GM12878 (cell line): Measurements from ENCODE around the gene CIRBP. TPM values are rescaled to one million over a fixed set of nuclear protein-coding genes. Genes with fewer than 3 reads are reported as not detected.

ENCODE experiments used
- ATAC-seq: fragments of 200-7000 bp; cut with Tn5 transposase; 3 replicates; pipeline ENCODE4 v1.9.1; 2020; ENCODE audit warnings: mild to moderate bottlenecking, moderate library complexity
- BruUV-seq: library from RNA; stranded (reverse); fragments of 400-500 nt; replicated peaks from 2 replicates; lab custom pipeline; 2021; lab: Mats Ljungman, UMichigan
- CTCF ChIA-PET: fragments of 300-600 bp; sonication (Branson Sonifier 250); formaldehyde crosslinking; extraction: SDS; loops from one replicate; lab custom pipeline; 2021; ENCODE audit warnings: inconsistent platforms; lab: Yijun Ruan, JAX
- POLR2A ChIA-PET: fragments of 350-600 bp; formaldehyde crosslinking; extraction: SDS; loops from one replicate; lab custom pipeline; 2021; ENCODE audit warnings: inconsistent platforms; lab: Charles Lee
- RAD21 ChIA-PET: fragments of 300-600 bp; sonication (Branson Sonifier 250); formaldehyde crosslinking; loops from one replicate; lab custom pipeline; 2023; ENCODE audit warnings: antibody characterized with exemption; ENCODE audit not compliant: unreplicated experiment; lab: Charles Lee
- SMC1A ChIA-PET: fragments of 300-600 bp; sonication (Branson Sonifier 250); formaldehyde crosslinking; loops from one replicate; lab custom pipeline; 2023; ENCODE audit not compliant: unreplicated experiment, uncharacterized antibody; lab: Charles Lee
- DNase-seq: peaks from one replicate; pipeline ENCODE4 v3.0.0-alpha.2; 2011; ENCODE audit warnings: low read depth, low spot score
- FAIRE-seq: peaks from 3 replicates; lab custom pipeline; 2011; peaks lifted over from hg19 to GRCh38; lab: Jason Lieb, UNC
- H2AFZ ChIP-seq: 2 replicates; pipeline ENCODE4 v1.6.0; 2011; ENCODE audit warnings: low read depth, low read length, control low read depth; ENCODE audit not compliant: control insufficient read depth
- H3K27ac ChIP-seq: 2 replicates; pipeline ENCODE4 v1.5.1; 2011; ENCODE audit warnings: control low read depth; ENCODE audit not compliant: control insufficient read depth, insufficient read depth
- H3K27me3 ChIP-seq, 2 experiments: replicated peaks in 1 of 2; 2 replicates each; pipeline versions ENCODE4 v1.6.0 to v1.6.1; 2011; ENCODE audit warnings: low read length in 1 of 2; ENCODE audit not compliant: control insufficient read depth in 2 of 2, insufficient read depth in 2 of 2
- H3K36me3 ChIP-seq, 2 experiments: 2 replicates each; pipeline ENCODE4 v1.5.1; 2011; ENCODE audit warnings: low read length in 1 of 2; ENCODE audit not compliant: control insufficient read depth in 2 of 2, insufficient read depth in 2 of 2
- H3K4me1 ChIP-seq: 2 replicates; pipeline ENCODE4 v1.6.1; 2011; ENCODE audit warnings: mild to moderate bottlenecking, low read length, moderate library complexity, mixed read lengths; ENCODE audit not compliant: control insufficient read depth, insufficient read depth
- H3K4me2 ChIP-seq: 2 replicates; pipeline ENCODE4 v1.6.0; 2011; ENCODE audit warnings: control low read depth; ENCODE audit not compliant: control insufficient read depth, insufficient read depth
- H3K4me3 ChIP-seq: fragments of 200-600 bp; sonication (generic); 2 replicates; pipeline ENCODE4 v1.5.1; 2016
- H3K79me2 ChIP-seq: 2 replicates; pipeline ENCODE4 v1.6.0; 2011; ENCODE audit warnings: low read length; ENCODE audit not compliant: control insufficient read depth, insufficient read depth
- H3K9ac ChIP-seq: 2 replicates; pipeline ENCODE4 v1.8.0; 2011; ENCODE audit warnings: low read length, control low read depth, mixed read lengths; ENCODE audit not compliant: control insufficient read depth, insufficient read depth
- H3K9me3 ChIP-seq: replicated peaks from 3 replicates; pipeline ENCODE4 v1.5.1; 2011; ENCODE audit warnings: mild to moderate bottlenecking, low read length; ENCODE audit not compliant: control insufficient read depth, insufficient read depth
- H4K20me1 ChIP-seq: 2 replicates; pipeline ENCODE4 v1.6.0; 2011; ENCODE audit not compliant: control insufficient read depth, insufficient read depth
- CEBPB ChIP-seq, 2 experiments: fragments of 150-350 bp in 1 of 2; IDR thresholded peaks; 2 replicates each; pipeline ENCODE4 v1.6.1; 2012 to 2014; ENCODE audit warnings: low read depth in 2 of 2, low read length in 2 of 2, borderline replicate concordance in 1 of 2, inconsistent platforms in 1 of 2
- ESRRA ChIP-seq: IDR thresholded peaks from 2 replicates; pipeline ENCODE4 v1.6.1; 2012; ENCODE audit warnings: mild to moderate bottlenecking, low read length, improper control_type of control experiment
- MXI1 ChIP-seq: fragments of 150-350 bp; IDR thresholded peaks from 2 replicates; pipeline ENCODE4 v1.6.1; 2011; ENCODE audit warnings: low read depth, mild to moderate bottlenecking, inconsistent platforms, low read length, improper control_type of control experiment
- NFXL1 ChIP-seq: fragments of 450-650 bp; IDR thresholded peaks from 2 replicates; pipeline ENCODE4 v1.6.1; 2017; ENCODE audit warnings: antibody characterized with exemption, mild to moderate bottlenecking, borderline replicate concordance
- NFYB ChIP-seq: IDR thresholded peaks from 2 replicates; pipeline ENCODE4 v1.6.1; 2011; ENCODE audit warnings: low read depth, mild to moderate bottlenecking, low read length, improper control_type of control experiment, moderate library complexity; ENCODE audit not compliant: insufficient read depth
- NR2C1 ChIP-seq: fragments of 450-650 bp; IDR thresholded peaks from 2 replicates; pipeline ENCODE4 v1.6.1; 2017; ENCODE audit warnings: antibody characterized with exemption, mild to moderate bottlenecking, moderate library complexity
- RELB ChIP-seq: fragments of 450-650 bp; IDR thresholded peaks from 2 replicates; pipeline ENCODE4 v1.6.1; 2017; ENCODE audit warnings: low read depth, mild to moderate bottlenecking, moderate library complexity
- WGBS: methylation state at CpG from one replicate; pipeline ENCODE4 v1.1.6; 2016; ENCODE audit warnings: low lambda C conversion rate; ENCODE audit not compliant: insufficient replicate concordance, insufficient coverage; ENCODE audit errors: missing lambda C conversion rate; 5-methylcytosine and 5-hydroxymethylcytosine counted together
- in situ Hi-C: fragments of 300-500 bp; cut with MboI; formaldehyde crosslinking; loops from 9 replicates; pipeline ENCODE4 v1.14.3; 2018; ENCODE audit warnings: mixed read lengths
- intact Hi-C: fragments of 100-400 bp; cut with micrococcal nuclease; formaldehyde crosslinking; loops from one replicate; pipeline ENCODE4 v1.14.2; 2022; ENCODE audit not compliant: unreplicated experiment
- polyA plus RNA-seq, 11 experiments: library from polyadenylated mRNA; depleted of rRNA in 4 of 11; unstranded in 6 of 11; stranded (reverse) in 5 of 11; fragments of >200 nt; fragmentation: Nextera tagmentation in 4 of 11; fragmentation: Illumina TruSeq in 1 of 11; extraction: Ambion mirVana in 4 of 11; extraction: Trizol in 1 of 11; gene quantifications; 1 replicate in 1 of 11; 2 replicates in 10 of 11; pipeline versions ENCODE4 v1.2.1 to v1.2.3, GENCODE V29; 2011 to 2016; ENCODE audit warnings: inconsistent platforms in 2 of 11, missing spikeins in 2 of 11, low read depth in 1 of 11
- total RNA-seq, 4 experiments: library from RNA; depleted of rRNA in 3 of 4; stranded (reverse); fragments of >200 nt in 3 of 4; fragmentation: Illumina TruSeq in 1 of 4; extraction: Trizol in 1 of 4; gene quantifications; 2 replicates each; pipeline versions ENCODE4 v1.2.1 to v1.2.3, GENCODE V29; 2013 to 2021
- TF ChIP-seq, protein P1 (sequence below): IDR thresholded peaks from 2 replicates; pipeline ENCODE4 v1.6.1; 2011; ENCODE audit warnings: low read depth, mild to moderate bottlenecking, low read length, moderate library complexity, borderline replicate concordance; ENCODE audit errors: extremely low read depth

The CIRBP gene
- total and polyA plus RNA-seq, 10 of the 15 experiments (the other 5 are each of a cell fraction or from before 2014, with no cell fraction given): 27.6 to 335 (median 229) TPM

DNA sequence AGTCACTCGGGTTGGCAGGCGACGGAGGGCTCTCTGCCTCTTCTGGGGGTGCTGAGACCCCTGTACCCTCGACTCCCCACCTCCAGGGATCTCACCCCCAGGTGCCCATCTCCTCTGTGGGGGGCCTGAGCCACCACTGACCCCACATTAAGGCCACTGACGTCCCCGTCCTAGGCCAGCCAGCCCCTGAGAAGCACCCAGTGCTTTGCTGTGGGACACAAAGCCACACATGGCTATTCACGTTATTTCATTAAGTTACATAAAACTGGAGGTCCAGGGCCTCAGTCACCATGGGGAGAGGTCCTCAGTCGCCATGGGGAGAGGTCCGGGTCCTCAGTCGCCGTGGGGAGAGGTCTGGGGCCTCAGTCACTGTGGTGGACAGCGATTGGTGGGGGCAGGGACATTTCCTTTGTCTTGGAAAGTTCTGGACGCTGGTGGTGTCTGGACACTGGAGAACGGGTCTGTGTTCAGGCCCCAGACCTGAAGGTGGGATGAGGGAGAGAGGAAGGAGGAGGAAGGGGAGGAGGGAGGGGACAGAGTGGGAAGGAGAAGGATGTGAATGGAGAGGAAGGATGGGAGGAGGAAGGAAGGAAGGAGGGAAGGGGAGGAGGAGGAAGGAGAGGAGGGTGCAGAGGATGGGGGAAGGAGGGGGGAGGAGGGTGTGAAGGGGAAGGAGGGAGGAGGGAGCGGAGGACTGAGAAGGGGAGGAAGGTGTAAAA, 12.6 kb downstream of the CIRBP start:
- ATAC-seq (no peak), FAIRE-seq (no peak), DNase-seq (no peak)
- POLR2A ChIA-PET: no interaction called here
- no peak for TF ChIP-seq NFYB
- TF ChIP-seq, protein P1, sequence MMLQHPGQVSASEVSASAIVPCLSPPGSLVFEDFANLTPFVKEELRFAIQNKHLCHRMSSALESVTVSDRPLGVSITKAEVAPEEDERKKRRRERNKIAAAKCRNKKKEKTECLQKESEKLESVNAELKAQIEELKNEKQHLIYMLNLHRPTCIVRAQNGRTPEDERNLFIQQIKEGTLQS: no peak
- no peak for TF ChIP-seq ESRRA
- no peak for TF ChIP-seq RELB
- no peak for TF ChIP-seq MXI1
- TF ChIP-seq NFXL1: 0 out of 2 replicates have a peak, but pooled peaks have one; percentile 46
- TF ChIP-seq NR2C1: no peak
- no peak for TF ChIP-seq CEBPB (IDR thresholded peaks at IDR 0.05; ENCODE audit: borderline replicate concordance in 1 of 2, low read depth in 2 of 2, low read length in 2 of 2)
- Histone ChIP-seq H4K20me1 (no peaks in the 10 kb centered on the region; the same call in 1 of the 2 replicates), H3K4me2 (no peak overlapping the region), H3K36me3 (peaks cover 7 to 18% of the 10 kb centered on the region in 2 experiments), H2AFZ (no peak overlapping the region), H3K27ac (no peak overlapping the region), H3K4me3 (no peak overlapping the region), H3K79me2 (peaks cover 5% of the 10 kb centered on the region), H3K9me3 (no peaks in the 10 kb centered on the region), H3K9ac (no peak overlapping the region), H3K4me1 (peaks cover 5% of the 10 kb centered on the region), H3K27me3 (peaks cover 4 to 6% of the 10 kb centered on the region in 2 experiments; a peak in 3 of 4 replicates)
- SMC1A ChIA-PET: no interaction called here
- 66% methylated on average over 14 of the region's 15 CpGs for WGBS
- intact Hi-C loops: no loop called here
- RAD21 ChIA-PET: no interaction called here
- in situ Hi-C loops: no loop called here
- BruUV-seq: no TSS peak
- CTCF ChIA-PET: no interaction called here
